GM18511 (cell line): ENCODE data around the gene CTDSP2.
A peak's percentile ranks its signal among the peaks of the same experiment; 100 is the strongest.
"Not testable (repeated sequence)": the region's sequence is repeated elsewhere in the genome, so short reads cannot be mapped to it uniquely, and the experiment has no call there.

Source experiments
- ATAC-seq: cut with Tn5 transposase; IDR thresholded peaks from one replicate; pipeline ENCODE4 v1.9.1; 2021; ENCODE audit warnings: mild to moderate bottlenecking, moderate library complexity; ENCODE audit not compliant: unreplicated experiment

The CTDSP2 gene

GRCh38 chr12:57882575-57882974 lies 36.0 kb upstream of the CTDSP2 start:
- ATAC-seq: no peak

- ATAC-seq: no peak
Measured at GRCh38 chr12:57881475-57881874, 34.9 kb upstream of the CTDSP2 start.

- not testable (repeated sequence) for ATAC-seq
Measured at GRCh38 chr12:57881035-57881434, 34.5 kb upstream of the CTDSP2 start.

- no peak for ATAC-seq
Measured at GRCh38 chr12:57877876-57878275, 31.3 kb upstream of the CTDSP2 start.

GRCh38 chr12:57875753-57876547 lies 29.4 kb upstream of the CTDSP2 start:
- no peak for ATAC-seq

- no peak for ATAC-seq
Measured at GRCh38 chr12:57874166-57875108, 27.9 kb upstream of the CTDSP2 start.

- no peak for ATAC-seq
Measured at GRCh38 chr12:57872362-57872761, 25.8 kb upstream of the CTDSP2 start.

GRCh38 chr12:57869927-57870318 lies 23.4 kb upstream of the CTDSP2 start:
- no peak for ATAC-seq

- ATAC-seq: no peak
Measured at GRCh38 chr12:57869298-57869926, 22.9 kb upstream of the CTDSP2 start.

GRCh38 chr12:57868851-57869268 lies 22.3 kb upstream of the CTDSP2 start:
- no peak for ATAC-seq

GRCh38 chr12:57868221-57868620 lies 21.7 kb upstream of the CTDSP2 start:
- no peak for ATAC-seq

GRCh38 chr12:57866308-57867019 lies 19.9 kb upstream of the CTDSP2 start:
- ATAC-seq: no peak

- peak; percentile 84 for ATAC-seq
Measured at GRCh38 chr12:57865084-57865751, 18.7 kb upstream of the CTDSP2 start.

GRCh38 chr12:57864442-57865083 lies 18.0 kb upstream of the CTDSP2 start:
- no peak for ATAC-seq

- no peak for ATAC-seq
Measured at GRCh38 chr12:57863676-57864075, 17.1 kb upstream of the CTDSP2 start.

- ATAC-seq: no peak
Measured at GRCh38 chr12:57861967-57862366, 15.4 kb upstream of the CTDSP2 start.

GRCh38 chr12:57860883-57861282 lies 14.4 kb upstream of the CTDSP2 start:
- ATAC-seq: not testable (repeated sequence)

GRCh38 chr12:57859121-57859520 lies 12.6 kb upstream of the CTDSP2 start:
- ATAC-seq: no peak

GRCh38 chr12:57858123-57858522 lies 11.6 kb upstream of the CTDSP2 start:
- not testable (repeated sequence) for ATAC-seq

- ATAC-seq: no peak
Measured at GRCh38 chr12:57854965-57855364, 8.4 kb upstream of the CTDSP2 start.
